ENCODE data around the gene ASGR2.

GRCh38 chr17:7107795-7108559, 6.6 kb downstream of the ASGR2 start:
- no peak for TF ChIP-seq ELF4 (CRISPR knock-in tag; IDR thresholded peaks at IDR 0.05; ENCODE audit: borderline replicate concordance)
- TF ChIP-seq ZZZ3 (CRISPR knock-in tag; IDR thresholded peaks at IDR 0.05; ENCODE audit: borderline replicate concordance), result no peak
- TF ChIP-seq BHLHE40 (IDR thresholded peaks at IDR 0.05; ENCODE audit: low read length), result no peak
- TF ChIP-seq ARID5B (CRISPR knock-in tag; IDR thresholded peaks at IDR 0.05), result no peak
- TF ChIP-seq ZNF567 (CRISPR knock-in tag; IDR thresholded peaks at IDR 0.05; ENCODE audit: borderline replicate concordance), result no peak
- no peak for TF ChIP-seq CTCF (CRISPR knock-in tag; IDR thresholded peaks at IDR 0.05)
- no peak for TF ChIP-seq SIN3A (IDR thresholded peaks at IDR 0.05; ENCODE audit: borderline replicate concordance, low read depth, low read length)
- no peak for TF ChIP-seq ZNF792 (CRISPR knock-in tag; IDR thresholded peaks at IDR 0.05)
- TF ChIP-seq ZSCAN25 (CRISPR knock-in tag; IDR thresholded peaks at IDR 0.05), result no peak
